ENCODE results near the gene KCNMA1.

DNA sequence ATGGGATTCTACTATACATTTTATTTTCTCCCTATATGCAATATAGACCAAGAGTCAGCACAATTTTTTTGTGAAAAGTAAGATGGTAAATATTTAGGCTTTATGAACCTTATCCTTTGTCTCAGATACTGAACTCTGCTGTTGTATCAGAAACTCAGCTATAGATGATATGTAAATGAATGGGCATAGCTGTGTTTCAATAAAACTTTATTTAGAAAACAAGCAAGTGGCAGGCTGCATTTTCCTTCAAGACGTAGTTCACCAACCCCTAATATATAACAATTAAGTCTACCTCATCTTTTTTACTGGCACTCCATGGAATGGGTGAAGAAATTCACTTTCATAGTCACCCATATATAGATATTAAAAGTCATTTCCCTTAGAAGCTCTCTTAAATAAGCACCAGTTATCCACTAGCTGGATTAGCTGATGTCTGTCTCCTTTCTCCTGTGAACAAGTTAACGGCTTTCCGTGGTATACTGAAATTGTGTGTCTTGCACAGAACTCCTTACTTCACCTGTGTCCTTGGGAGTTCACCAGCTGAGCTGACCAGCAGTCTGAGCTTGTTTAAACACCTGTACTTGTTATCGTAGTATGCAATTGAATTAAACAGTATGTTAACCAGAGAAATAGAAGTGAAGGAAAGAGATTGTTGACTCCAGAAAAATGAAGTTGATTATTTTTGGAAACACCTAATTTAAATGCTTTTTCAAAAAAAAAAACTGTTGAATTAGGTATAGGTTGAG, 770.6 kb downstream of the KCNMA1 start:
- no peak for TF ChIP-seq CTCF (IDR thresholded peaks at IDR 0.05; ENCODE audit: low read depth, low read length)
- no peak for TF ChIP-seq POLR2A (IDR thresholded peaks at IDR 0.05; ENCODE audit: extremely low read depth, insufficient read length)

Measured in NB4 (cell line).